Mammary epithelial cell (primary cell): ENCODE measurements around the gene TCEAL1.

Experiments used
- EZH2 ChIP-seq: IDR thresholded peaks from 2 replicates; pipeline ENCODE4 v1.6.1; 2012; ENCODE audit warnings: low read length, inconsistent platforms, borderline replicate concordance
- TF ChIP-seq, protein P1 (sequence below), 2 donors: IDR thresholded peaks in 1 of 2; conservative IDR thresholded peaks in 1 of 2; 2 replicates each; pipeline ENCODE4 v1.5.1; 2011 to 2012; ENCODE audit warnings: inconsistent platforms in 2 of 2, low read length in 2 of 2, mild to moderate bottlenecking in 2 of 2, control low read depth in 1 of 2, low read depth in 1 of 2; ENCODE audit not compliant: insufficient read depth in 1 of 2; ENCODE audit errors: extremely low read depth in 1 of 2

- no peak for TF ChIP-seq EZH2
- TF ChIP-seq, protein P1, sequence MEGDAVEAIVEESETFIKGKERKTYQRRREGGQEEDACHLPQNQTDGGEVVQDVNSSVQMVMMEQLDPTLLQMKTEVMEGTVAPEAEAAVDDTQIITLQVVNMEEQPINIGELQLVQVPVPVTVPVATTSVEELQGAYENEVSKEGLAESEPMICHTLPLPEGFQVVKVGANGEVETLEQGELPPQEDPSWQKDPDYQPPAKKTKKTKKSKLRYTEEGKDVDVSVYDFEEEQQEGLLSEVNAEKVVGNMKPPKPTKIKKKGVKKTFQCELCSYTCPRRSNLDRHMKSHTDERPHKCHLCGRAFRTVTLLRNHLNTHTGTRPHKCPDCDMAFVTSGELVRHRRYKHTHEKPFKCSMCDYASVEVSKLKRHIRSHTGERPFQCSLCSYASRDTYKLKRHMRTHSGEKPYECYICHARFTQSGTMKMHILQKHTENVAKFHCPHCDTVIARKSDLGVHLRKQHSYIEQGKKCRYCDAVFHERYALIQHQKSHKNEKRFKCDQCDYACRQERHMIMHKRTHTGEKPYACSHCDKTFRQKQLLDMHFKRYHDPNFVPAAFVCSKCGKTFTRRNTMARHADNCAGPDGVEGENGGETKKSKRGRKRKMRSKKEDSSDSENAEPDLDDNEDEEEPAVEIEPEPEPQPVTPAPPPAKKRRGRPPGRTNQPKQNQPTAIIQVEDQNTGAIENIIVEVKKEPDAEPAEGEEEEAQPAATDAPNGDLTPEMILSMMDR (conservative IDR thresholded peaks at IDR 0.05 in 1 of 2, IDR thresholded peaks at IDR 0.05 in 1 of 2; ENCODE audit: extremely low read depth in 1 of 2, insufficient read depth in 1 of 2, low read depth in 1 of 2, low read length in 2 of 2): no peak
Measured at GRCh38 chrX:103624111-103624510, 4.7 kb upstream of the TCEAL1 start.
